Calu3 (cell line): ENCODE results near the gene SLC4A9. TPM values are rescaled to one million over a fixed set of nuclear protein-coding genes. Genes with fewer than 3 reads are reported as not detected.

Experiments used
- BruUV-seq: library from RNA; stranded (reverse); fragments of 400-500 nt; replicated peaks from 2 replicates; lab custom pipeline; 2021; lab: Mats Ljungman, UMichigan
- CTCF ChIA-PET: fragments of 300-600 bp; sonication (Branson Sonifier 250); formaldehyde crosslinking; loops from one replicate; lab custom pipeline; 2022; ENCODE audit warnings: antibody characterized with exemption; lab: Charles Lee
- DNase-seq: peaks from one replicate; pipeline ENCODE4 v3.0.0; 2022
- H3K27ac Mint-ChIP-seq: one replicate; pipeline ENCODE4 v1.8.0; 2022; ENCODE audit warnings: mixed read lengths; ENCODE audit not compliant: unreplicated experiment
- H3K27me3 Mint-ChIP-seq: one replicate; pipeline ENCODE4 v1.8.0; 2022; ENCODE audit warnings: mixed read lengths; ENCODE audit not compliant: unreplicated experiment
- H3K36me3 Mint-ChIP-seq: one replicate; pipeline ENCODE4 v1.8.0; 2022; ENCODE audit warnings: mild to moderate bottlenecking, moderate library complexity, mixed read lengths; ENCODE audit not compliant: insufficient read depth, unreplicated experiment
- H3K4me1 Mint-ChIP-seq: one replicate; pipeline ENCODE4 v1.8.0; 2022; ENCODE audit warnings: mild to moderate bottlenecking, low read depth, mixed read lengths; ENCODE audit not compliant: unreplicated experiment
- H3K4me3 Mint-ChIP-seq: one replicate; pipeline ENCODE4 v1.8.0; 2022; ENCODE audit warnings: mild to moderate bottlenecking, low read depth, moderate library complexity, mixed read lengths; ENCODE audit not compliant: unreplicated experiment
- H3K9me3 Mint-ChIP-seq: one replicate; pipeline ENCODE4 v1.8.0; 2022; ENCODE audit warnings: low read depth, mixed read lengths; ENCODE audit not compliant: unreplicated experiment
- CTCF ChIP-seq: fragments of 200-600 bp; IDR thresholded peaks from one replicate; pipeline ENCODE4 v1.8.0; 2022; ENCODE audit warnings: antibody characterized with exemption; ENCODE audit not compliant: unreplicated experiment
- intact Hi-C: fragments of 100-400 bp; cut with micrococcal nuclease; formaldehyde crosslinking; loops from one replicate; pipeline ENCODE4 v1.10.0; 2022; ENCODE audit not compliant: unreplicated experiment
- total RNA-seq: library from RNA; stranded (reverse); gene quantifications from 2 replicates; pipeline ENCODE4 v1.2.3, GENCODE V29; 2022

SLC4A9 gene
- total RNA-seq, 1 experiment from 2014 or later = not detected

- TF ChIP-seq CTCF = no peak
- no peaks in the 10 kb centered on the region for H3K27me3 Mint-ChIP-seq
- H3K36me3 Mint-ChIP-seq = peaks cover 11% of the 10 kb centered on the region
- no TSS peak for BruUV-seq
- no peaks in the 10 kb centered on the region for H3K9me3 Mint-ChIP-seq
- CTCF ChIA-PET = interaction anchor here (0.5 to 1.3 kb wide), 8 partner anchors 9 to 271 kb away, joined by 3 to 7 read pairs (median 4); no protein-coding TSS in a partner anchor
- H3K4me1 Mint-ChIP-seq = peaks cover 20% of the 10 kb centered on the region
- DNase-seq = peak; percentile 44
- H3K27ac Mint-ChIP-seq = no peak overlapping the region
- H3K4me3 Mint-ChIP-seq = no peak overlapping the region
- intact Hi-C loops = loop anchor here (10.0 kb wide), 1 partner anchor 232 kb away; the partner anchor contains the start of genes CD14 and TMCO6
These were observed 42.5 kb downstream of the SLC4A9 start for GRCh38 chr5:140402258-140403074.

GRCh38 chr5:140403613-140404012 lies 43.6 kb downstream of the SLC4A9 start:
- Mint-ChIP-seq H3K36me3 (peaks cover 15% of the 10 kb centered on the region), H3K4me1 (peaks cover 21% of the 10 kb centered on the region), H3K4me3 (no peak overlapping the region), H3K9me3 (no peaks in the 10 kb centered on the region), H3K27me3 (no peaks in the 10 kb centered on the region), H3K27ac (no peak overlapping the region)
- no peak for TF ChIP-seq CTCF
- CTCF ChIA-PET = no interaction called here
- intact Hi-C loops = loop anchor here (10.0 kb wide), 1 partner anchor 231 kb away; the partner anchor contains the start of genes CD14 and TMCO6
- BruUV-seq = no TSS peak
- no peak for DNase-seq

- peak; percentile 12 for DNase-seq
- H3K9me3 Mint-ChIP-seq = no peaks in the 10 kb centered on the region
- peaks cover 24% of the 10 kb centered on the region for H3K4me1 Mint-ChIP-seq
- peaks cover 26% of the 10 kb centered on the region for H3K36me3 Mint-ChIP-seq
- H3K4me3 Mint-ChIP-seq = no peak overlapping the region
- H3K27me3 Mint-ChIP-seq = no peaks in the 10 kb centered on the region
- CTCF ChIA-PET = interaction anchor here (0.7 to 1.6 kb wide), 2 partner anchors 15 to 36 kb away, joined by 3 to 4 read pairs; no protein-coding TSS in a partner anchor
- BruUV-seq = no TSS peak
- H3K27ac Mint-ChIP-seq = peak overlapping the region; percentile 42
- TF ChIP-seq CTCF = no peak
- intact Hi-C loops = loop anchor here (10.0 kb wide), 1 partner anchor 226 kb away; the partner anchor contains the start of genes CD14 and TMCO6
These were observed 48.8 kb downstream of the SLC4A9 start for GRCh38 chr5:140408750-140409241.

- no peak for DNase-seq
- BruUV-seq = no TSS peak
- H3K9me3 Mint-ChIP-seq = no peaks in the 10 kb centered on the region
- no peak overlapping the region for H3K4me3 Mint-ChIP-seq
- no peaks in the 10 kb centered on the region for H3K27me3 Mint-ChIP-seq
- intact Hi-C loops = no loop called here
- H3K4me1 Mint-ChIP-seq = peaks cover 8% of the 10 kb centered on the region
- H3K36me3 Mint-ChIP-seq = peaks cover 16% of the 10 kb centered on the region
- no peak overlapping the region for H3K27ac Mint-ChIP-seq
- no peak for TF ChIP-seq CTCF
- CTCF ChIA-PET = no interaction called here
These were observed 53.2 kb downstream of the SLC4A9 start for GRCh38 chr5:140413230-140413629.
